ENCODE results near the gene PRR30.

GRCh38 chr2:27122791-27123190, 16.4 kb downstream of the PRR30 start:
- TF ChIP-seq CTCF (IDR thresholded peaks at IDR 0.05): no peak
- TF ChIP-seq MAZ (IDR thresholded peaks at IDR 0.05; ENCODE audit: borderline replicate concordance, low read depth, low read length): no peak
- no peak for TF ChIP-seq ZC3H11A (IDR thresholded peaks at IDR 0.05)
- TF ChIP-seq ESRRA (IDR thresholded peaks at IDR 0.05; ENCODE audit: borderline replicate concordance, low read length): no peak
